A673 (cell line): ENCODE measurements around the gene TPM1. TPM values are rescaled to one million over a fixed set of nuclear protein-coding genes. Genes with fewer than 3 reads are reported as not detected.

ENCODE experiments used
- BruUV-seq: library from RNA; stranded (reverse); fragments of 400-500 nt; replicated peaks from 2 replicates; lab custom pipeline; 2021; lab: Mats Ljungman, UMichigan
- CTCF ChIA-PET: fragments of 300-600 bp; sonication (Branson Sonifier 250); formaldehyde crosslinking; loops from one replicate; lab custom pipeline; 2022; ENCODE audit warnings: antibody characterized with exemption; lab: Charles Lee
- POLR2A ChIA-PET: fragments of 300-600 bp; sonication (Branson Sonifier 250); formaldehyde crosslinking; loops from one replicate; lab custom pipeline; 2022; ENCODE audit warnings: antibody characterized with exemption; ENCODE audit not compliant: low non-redundant PET; lab: Charles Lee
- DNase-seq: peaks from one replicate; pipeline ENCODE4 v3.0.0-alpha.2; 2015; ENCODE audit warnings: low spot score
- H3K27ac ChIP-seq: fragments of 200-600 bp; sonication (generic); 2 replicates; pipeline ENCODE4 v1.5.1; 2016; ENCODE audit warnings: mixed run types, low read depth, mild to moderate bottlenecking, mixed read lengths, antibody characterized with exemption, low read length; ENCODE audit not compliant: poor library complexity, severe bottlenecking
- H3K27me3 ChIP-seq: fragments of 200-600 bp; sonication (generic); replicated peaks from 2 replicates; pipeline ENCODE4 v1.6.1; 2017; ENCODE audit warnings: mixed run types, low read depth, mild to moderate bottlenecking, mixed read lengths, antibody characterized with exemption, low read length; ENCODE audit not compliant: insufficient read depth, poor library complexity
- H3K36me3 ChIP-seq: fragments of 200-600 bp; sonication (generic); 2 replicates; pipeline ENCODE4 v1.6.1; 2016; ENCODE audit warnings: mixed run types, mild to moderate bottlenecking, mixed read lengths, antibody characterized with exemption, low read length; ENCODE audit not compliant: insufficient read depth, poor library complexity, severe bottlenecking
- H3K4me1 ChIP-seq: fragments of 200-600 bp; sonication (generic); 2 replicates; pipeline ENCODE4 v1.6.1; 2017; ENCODE audit warnings: mixed run types, mild to moderate bottlenecking, mixed read lengths, antibody characterized with exemption, low read length; ENCODE audit not compliant: insufficient read depth, poor library complexity, severe bottlenecking
- H3K4me3 ChIP-seq: fragments of 200-600 bp; sonication (generic); 2 replicates; pipeline ENCODE4 v1.5.1; 2016; ENCODE audit warnings: low read depth, mixed run types, mild to moderate bottlenecking, mixed read lengths, low read length; ENCODE audit not compliant: poor library complexity, severe bottlenecking
- H3K9me3 ChIP-seq: fragments of 200-600 bp; sonication (generic); 2 replicates; pipeline ENCODE4 v1.6.1; 2016; ENCODE audit warnings: mixed run types, low read depth, mild to moderate bottlenecking, mixed read lengths, antibody characterized with exemption, low read length; ENCODE audit not compliant: poor library complexity, severe bottlenecking
- EZH2 ChIP-seq: fragments of 200-600 bp; sonication (generic); IDR thresholded peaks from 2 replicates; pipeline ENCODE4 v1.6.1; 2017; ENCODE audit warnings: borderline replicate concordance, low read depth, mild to moderate bottlenecking, mixed read lengths, antibody characterized with exemption, low read length; ENCODE audit not compliant: poor library complexity, severe bottlenecking
- intact Hi-C: fragments of 100-400 bp; cut with micrococcal nuclease; formaldehyde crosslinking; loops from one replicate; pipeline ENCODE4 v1.10.0; 2022; ENCODE audit not compliant: unreplicated experiment
- total RNA-seq: library from RNA; stranded (reverse); gene quantifications from 2 replicates; pipeline ENCODE4 v1.2.3, GENCODE V29; 2021
- TF ChIP-seq, protein P1 (sequence below): fragments of 300-800, 200-600 bp; sonication (generic); conservative IDR thresholded peaks from 2 replicates; pipeline ENCODE4 v1.5.1; 2017; ENCODE audit warnings: low read depth, mild to moderate bottlenecking, antibody characterized with exemption, low read length, moderate library complexity, mixed read lengths

Gene TPM1
- total RNA-seq, 1 experiment from 2014 or later: 31.2 TPM

DNA sequence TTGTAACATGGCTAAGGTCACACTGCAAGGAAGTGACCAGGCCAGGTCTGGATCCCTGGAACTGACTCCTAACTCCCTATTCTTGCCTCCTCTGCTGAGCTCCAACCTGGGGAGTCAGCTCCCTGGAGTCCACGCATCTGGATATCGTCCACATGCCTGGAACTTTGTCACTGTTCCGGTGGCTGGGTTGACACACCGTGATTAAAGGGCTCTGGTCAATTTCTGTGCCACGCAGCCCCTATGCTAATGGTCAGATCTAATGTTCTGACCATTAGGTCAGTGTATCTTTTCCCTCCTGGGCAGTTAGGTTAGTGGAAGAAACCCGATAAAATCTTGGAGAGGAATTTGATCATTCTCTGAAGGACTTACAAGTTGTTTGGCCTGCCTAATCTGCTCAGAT lies 1.6 kb upstream of the TPM1 start:
- Histone ChIP-seq H3K9me3 (no peaks in the 10 kb centered on the region), H3K27ac (no peak overlapping the region), H3K4me1 (peaks cover 17% of the 10 kb centered on the region), H3K36me3 (no peaks in the 10 kb centered on the region), H3K27me3 (peaks cover 66% of the 10 kb centered on the region), H3K4me3 (no peak overlapping the region)
- ChIA-PET CTCF (no interaction called here), POLR2A (no interaction called here)
- BruUV-seq: no TSS peak
- intact Hi-C loops: no loop called here
- no peak for DNase-seq
- TF ChIP-seq EZH2: no peak
- TF ChIP-seq, protein P1, sequence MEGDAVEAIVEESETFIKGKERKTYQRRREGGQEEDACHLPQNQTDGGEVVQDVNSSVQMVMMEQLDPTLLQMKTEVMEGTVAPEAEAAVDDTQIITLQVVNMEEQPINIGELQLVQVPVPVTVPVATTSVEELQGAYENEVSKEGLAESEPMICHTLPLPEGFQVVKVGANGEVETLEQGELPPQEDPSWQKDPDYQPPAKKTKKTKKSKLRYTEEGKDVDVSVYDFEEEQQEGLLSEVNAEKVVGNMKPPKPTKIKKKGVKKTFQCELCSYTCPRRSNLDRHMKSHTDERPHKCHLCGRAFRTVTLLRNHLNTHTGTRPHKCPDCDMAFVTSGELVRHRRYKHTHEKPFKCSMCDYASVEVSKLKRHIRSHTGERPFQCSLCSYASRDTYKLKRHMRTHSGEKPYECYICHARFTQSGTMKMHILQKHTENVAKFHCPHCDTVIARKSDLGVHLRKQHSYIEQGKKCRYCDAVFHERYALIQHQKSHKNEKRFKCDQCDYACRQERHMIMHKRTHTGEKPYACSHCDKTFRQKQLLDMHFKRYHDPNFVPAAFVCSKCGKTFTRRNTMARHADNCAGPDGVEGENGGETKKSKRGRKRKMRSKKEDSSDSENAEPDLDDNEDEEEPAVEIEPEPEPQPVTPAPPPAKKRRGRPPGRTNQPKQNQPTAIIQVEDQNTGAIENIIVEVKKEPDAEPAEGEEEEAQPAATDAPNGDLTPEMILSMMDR: no peak

DNA sequence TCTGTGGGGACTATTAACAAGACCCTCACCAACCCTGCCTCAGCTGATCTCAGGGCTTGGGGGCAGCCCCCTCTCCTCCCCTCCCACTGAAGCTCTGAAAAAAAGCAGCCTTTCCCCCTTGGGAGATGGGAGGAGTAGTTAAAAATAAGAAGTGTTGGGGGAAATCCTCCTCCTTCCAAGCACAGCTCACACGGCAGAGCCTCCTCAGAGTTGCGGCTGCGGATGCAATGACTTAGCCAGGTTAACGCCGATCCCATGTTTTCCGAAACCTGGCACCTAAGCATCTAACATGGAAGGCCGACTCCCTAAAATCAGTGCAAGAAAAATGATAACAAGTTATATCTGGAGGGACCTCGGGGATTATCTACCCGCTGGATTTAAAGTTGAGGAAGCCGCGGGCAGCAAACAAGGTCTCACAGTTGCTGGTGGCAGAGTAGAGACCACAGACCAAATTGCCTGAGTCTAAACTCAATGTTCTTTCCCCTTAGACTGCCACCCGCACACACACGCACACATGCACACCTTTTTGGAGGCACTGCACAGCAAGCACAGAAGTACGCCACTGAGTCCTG lies 1.1 kb upstream of the TPM1 start:
- intact Hi-C loops: no loop called here
- peaks cover 17% of the 10 kb centered on the region for H3K4me1 ChIP-seq
- no peaks in the 10 kb centered on the region for H3K36me3 ChIP-seq
- H3K4me3 ChIP-seq: no peak overlapping the region
- H3K9me3 ChIP-seq: no peaks in the 10 kb centered on the region
- peaks cover 68% of the 10 kb centered on the region for H3K27me3 ChIP-seq
- ChIA-PET CTCF (no interaction called here), POLR2A (no interaction called here)
- TF ChIP-seq EZH2: no peak
- TF ChIP-seq, protein P1: no peak
- no TSS peak for BruUV-seq
- H3K27ac ChIP-seq: no peak overlapping the region
- DNase-seq: no peak

DNA sequence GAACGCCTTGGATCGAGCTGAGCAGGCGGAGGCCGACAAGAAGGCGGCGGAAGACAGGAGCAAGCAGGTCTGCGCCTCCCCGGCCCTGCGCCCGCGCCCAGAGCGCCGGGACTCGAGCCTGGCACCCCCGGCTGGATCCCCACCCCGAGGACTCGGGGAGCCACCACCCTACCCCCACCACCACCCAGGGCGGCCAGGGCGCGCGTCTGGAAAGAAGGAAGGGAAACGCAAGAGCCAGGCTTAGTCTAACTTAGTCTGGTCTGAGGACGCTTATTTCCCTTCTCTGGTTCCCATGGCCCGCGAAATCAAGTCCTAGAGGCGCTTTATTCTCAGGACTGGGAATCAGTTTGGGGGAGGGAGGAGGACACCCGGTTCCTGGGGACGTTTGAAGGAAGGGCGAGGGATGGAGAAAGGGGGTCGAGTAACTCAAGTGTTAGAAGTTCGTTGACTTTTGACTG lies 359 bp downstream of the TPM1 start:
- peaks cover 68% of the 10 kb centered on the region for H3K27me3 ChIP-seq
- H3K36me3 ChIP-seq: no peaks in the 10 kb centered on the region
- CTCF ChIA-PET: no interaction called here
- no peak overlapping the region for H3K27ac ChIP-seq
- no peaks in the 10 kb centered on the region for H3K9me3 ChIP-seq
- intact Hi-C loops: no loop called here
- BruUV-seq: no TSS peak
- POLR2A ChIA-PET: no interaction called here
- H3K4me3 ChIP-seq: peak overlapping the region; percentile 49
- no peak for TF ChIP-seq EZH2
- TF ChIP-seq, protein P1: no peak
- peaks cover 17% of the 10 kb centered on the region for H3K4me1 ChIP-seq
- no peak for DNase-seq
